Mucosa of rectum (tissue), 2 donors: ENCODE data around the gene B3GALNT1.
"Not testable (repeated sequence)": the region's sequence is repeated elsewhere in the genome, so short reads cannot be mapped to it uniquely, and the experiment has no call there.

Experiments
- H3K27ac ChIP-seq, 2 donors: one replicate each; pipeline ENCODE4 v1.7.0; 2013; ENCODE audit warnings: inconsistent platforms in 2 of 2, low read depth in 2 of 2, low read length in 2 of 2
- H3K27me3 ChIP-seq, 2 donors: one replicate each; pipeline ENCODE4 v1.7.0; 2013; ENCODE audit warnings: low read length in 2 of 2; ENCODE audit not compliant: control insufficient read depth in 2 of 2, insufficient read depth in 2 of 2
- H3K36me3 ChIP-seq, 2 donors: one replicate each; pipeline ENCODE4 v1.7.0; 2013; ENCODE audit warnings: low read length in 2 of 2; ENCODE audit not compliant: control insufficient read depth in 2 of 2, insufficient read depth in 2 of 2
- H3K4me1 ChIP-seq, 2 donors: one replicate each; pipeline ENCODE4 v1.7.0; 2013; ENCODE audit warnings: low read length in 2 of 2, mild to moderate bottlenecking in 1 of 2; ENCODE audit not compliant: control insufficient read depth in 2 of 2, insufficient read depth in 2 of 2
- H3K4me3 ChIP-seq, 2 donors: one replicate each; pipeline ENCODE4 v1.7.0; 2013; ENCODE audit warnings: low read length in 2 of 2
- H3K9ac ChIP-seq, 2 donors: one replicate each; pipeline ENCODE4 v1.7.0; 2013; ENCODE audit warnings: low read length in 2 of 2, low read depth in 1 of 2, mild to moderate bottlenecking in 1 of 2
- H3K9me3 ChIP-seq, 2 donors: one replicate each; pipeline ENCODE4 v1.7.0; 2013; ENCODE audit warnings: low read length in 2 of 2; ENCODE audit not compliant: control insufficient read depth in 2 of 2
- donor health status: healthy.
- donor health status: Normal muscosa, but diverticular disease.

B3GALNT1 gene

DNA sequence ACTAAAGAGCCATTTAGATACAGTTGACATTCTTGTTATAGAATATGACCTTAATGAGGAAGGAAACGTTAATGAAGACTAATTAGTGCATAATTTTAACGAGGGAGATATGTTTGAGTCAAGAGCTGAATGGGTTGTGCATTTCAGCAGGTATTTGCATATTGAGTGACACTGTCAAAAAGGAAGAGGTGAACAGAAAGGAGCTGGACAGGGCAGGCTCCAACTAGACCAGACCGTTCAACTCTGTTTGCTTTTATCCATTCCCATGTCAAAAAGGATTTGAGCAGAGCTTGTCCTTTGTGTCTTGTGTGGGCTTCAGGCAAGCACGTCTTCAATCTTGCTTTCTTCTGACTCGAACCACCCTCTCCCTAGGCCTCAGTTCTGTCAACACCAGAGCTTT is 40.7 kb downstream of the B3GALNT1 start:
- H3K4me3 ChIP-seq = no peak overlapping the region
- H3K27ac ChIP-seq = no peak overlapping the region
- no peaks in the 10 kb centered on the region for H3K27me3 ChIP-seq
- no peaks in the 10 kb centered on the region for H3K4me1 ChIP-seq
- H3K36me3 ChIP-seq = peaks cover 0 to 3% of the 10 kb centered on the region in 2 donors
- no peaks in the 10 kb centered on the region for H3K9me3 ChIP-seq
- no peak overlapping the region for H3K9ac ChIP-seq

DNA sequence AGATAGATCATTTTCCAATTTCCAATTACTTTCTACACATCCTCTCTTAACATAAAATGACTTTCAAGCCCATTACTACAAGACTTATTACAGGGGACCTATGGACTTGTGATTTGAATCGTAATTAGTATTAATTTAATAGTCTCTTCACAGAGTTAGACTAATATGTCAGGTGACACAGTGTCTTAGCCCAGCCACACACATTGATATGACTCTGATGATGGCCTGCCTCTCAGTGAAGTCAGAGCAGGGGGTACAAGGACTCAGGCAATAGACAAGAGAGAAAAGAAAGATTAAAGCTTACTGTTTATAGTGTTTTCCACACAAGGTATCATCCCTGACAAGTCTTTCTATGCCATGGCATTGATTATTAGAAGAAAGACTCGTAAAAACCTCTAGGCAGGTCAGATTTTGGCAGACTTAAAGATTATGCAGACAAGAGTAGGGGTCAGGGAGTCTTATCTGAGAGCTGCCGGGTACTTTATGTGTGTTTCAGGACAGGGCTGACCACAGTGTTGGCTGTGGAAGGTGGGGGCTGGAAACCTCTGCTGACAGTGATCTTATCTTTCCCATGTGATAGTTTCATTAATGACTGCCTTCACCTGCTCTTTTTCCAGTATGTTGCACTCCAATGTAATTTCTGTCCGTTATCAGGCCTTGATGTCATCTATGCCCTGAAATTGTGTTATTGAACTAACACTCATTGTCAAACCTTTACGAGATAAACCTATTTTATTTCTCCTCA is 50.1 kb downstream of the B3GALNT1 start:
- Histone ChIP-seq H3K27me3 (no peaks in the 10 kb centered on the region), H3K9me3 (no peaks in the 10 kb centered on the region), H3K4me1 (no peaks in the 10 kb centered on the region), H3K9ac (no peak overlapping the region), H3K36me3 (no peaks in the 10 kb centered on the region), H3K4me3 (no peak overlapping the region), H3K27ac (no peak overlapping the region)

DNA sequence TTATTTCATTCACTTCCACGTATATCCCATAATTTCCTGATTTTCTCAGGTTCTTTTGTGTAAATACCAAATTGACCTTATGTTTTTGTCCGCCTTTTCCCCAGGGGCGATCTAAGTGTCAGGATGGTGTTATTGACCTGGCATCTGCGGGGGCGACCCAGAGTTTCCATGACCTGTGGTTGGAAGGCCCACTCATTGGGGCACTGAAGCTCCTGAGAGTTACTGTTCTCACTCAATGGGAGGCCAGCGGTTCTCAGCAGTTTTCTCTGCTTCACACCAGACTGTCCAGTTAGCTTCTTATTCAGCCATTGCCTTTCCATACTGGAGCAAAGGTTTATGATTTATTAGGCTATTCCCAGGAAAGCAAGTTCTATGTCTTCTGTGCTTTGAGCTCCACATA is 53.3 kb downstream of the B3GALNT1 start:
- no peaks in the 10 kb centered on the region for H3K4me1 ChIP-seq
- no peak overlapping the region for H3K4me3 ChIP-seq
- no peaks in the 10 kb centered on the region for H3K36me3 ChIP-seq
- H3K9ac ChIP-seq = no peak overlapping the region
- no peaks in the 10 kb centered on the region for H3K9me3 ChIP-seq
- no peaks in the 10 kb centered on the region for H3K27me3 ChIP-seq
- H3K27ac ChIP-seq = no peak overlapping the region

DNA sequence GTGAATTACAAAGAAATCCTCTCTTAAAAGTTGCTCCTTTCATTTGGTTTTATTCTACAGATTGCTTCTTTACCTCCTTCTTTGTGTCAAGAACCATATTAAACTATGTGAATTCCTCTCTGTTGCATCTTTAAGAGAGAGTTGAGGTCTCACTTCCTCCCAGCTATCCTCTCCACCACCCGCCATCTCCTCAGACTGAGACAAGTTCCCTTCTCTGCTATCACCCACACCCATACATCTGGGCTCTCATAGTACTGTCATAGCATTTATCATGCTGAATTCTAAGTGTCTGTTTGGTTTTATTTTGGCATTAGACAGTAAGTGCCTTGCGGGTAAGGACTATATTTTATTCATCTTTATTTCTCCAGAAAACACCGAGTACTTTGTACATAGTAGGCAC is 54.2 kb downstream of the B3GALNT1 start:
- Histone ChIP-seq H3K36me3 (no peaks in the 10 kb centered on the region), H3K4me3 (no peak overlapping the region), H3K27me3 (no peaks in the 10 kb centered on the region), H3K27ac (no peak overlapping the region), H3K4me1 (no peaks in the 10 kb centered on the region), H3K9ac (no peak overlapping the region), H3K9me3 (no peaks in the 10 kb centered on the region)

DNA sequence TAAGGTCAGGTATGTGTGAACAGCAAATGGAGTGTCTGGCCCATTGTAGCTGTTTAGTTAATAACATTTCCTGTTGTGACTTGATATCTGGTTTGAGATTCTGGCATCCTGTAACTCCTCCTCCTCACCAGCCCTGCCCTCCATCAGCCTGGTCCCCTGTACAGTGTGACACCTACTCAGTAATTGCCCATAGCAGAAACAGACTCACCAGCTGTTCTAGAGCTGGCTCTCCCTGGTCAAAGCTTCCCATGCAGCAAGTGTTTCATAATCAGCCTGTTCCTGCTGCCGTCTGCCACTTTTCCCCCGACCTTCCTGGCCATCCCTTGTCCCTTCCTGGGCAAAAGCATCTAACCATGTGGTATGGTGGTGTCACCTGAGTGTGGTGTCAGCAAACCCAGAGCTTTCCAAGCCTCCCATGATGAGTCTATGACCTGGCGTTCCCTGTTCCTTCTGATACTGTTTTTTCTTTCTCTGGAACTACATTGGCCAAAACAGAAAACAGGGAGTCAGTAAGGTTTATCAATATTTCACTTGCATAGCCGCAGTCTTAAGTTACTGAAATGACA is 55.4 kb downstream of the B3GALNT1 start:
- no peak overlapping the region for H3K27ac ChIP-seq
- no peak overlapping the region for H3K9ac ChIP-seq
- H3K4me3 ChIP-seq = no peak overlapping the region
- no peaks in the 10 kb centered on the region for H3K9me3 ChIP-seq
- H3K36me3 ChIP-seq = no peaks in the 10 kb centered on the region
- H3K4me1 ChIP-seq = no peaks in the 10 kb centered on the region
- H3K27me3 ChIP-seq = no peaks in the 10 kb centered on the region

DNA sequence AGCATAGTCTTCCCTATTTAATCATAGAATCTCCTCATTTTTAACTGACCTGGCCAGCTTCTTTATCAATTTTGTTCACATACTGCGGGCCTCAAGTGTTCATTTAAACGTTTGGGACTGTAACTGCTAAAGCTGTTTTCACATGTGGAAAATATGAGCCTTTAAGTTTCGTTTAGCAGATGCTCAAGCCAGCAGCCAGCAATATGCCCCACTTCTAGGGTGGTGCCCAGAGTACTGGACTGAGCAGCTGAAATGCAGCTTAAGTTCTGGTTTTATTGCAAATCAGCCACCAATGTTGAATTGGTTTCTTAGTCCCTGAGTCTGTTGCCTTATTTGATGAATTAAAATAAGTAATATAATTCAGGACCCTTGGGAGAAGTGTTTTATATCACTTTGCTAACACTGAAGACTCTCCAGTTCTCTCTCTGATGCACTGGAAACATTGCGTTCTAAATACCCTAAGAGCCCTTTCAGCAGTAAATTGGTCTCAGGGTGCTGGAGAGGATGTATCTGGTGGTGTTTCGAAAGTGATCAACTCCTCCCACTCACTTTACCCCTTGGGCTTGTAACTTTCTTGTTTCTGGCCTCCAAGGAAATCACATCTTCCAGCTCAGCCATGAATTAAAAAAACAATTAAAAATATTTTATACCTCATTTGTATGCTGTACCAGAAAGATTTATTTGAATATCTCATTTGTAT is 61.7 kb downstream of the B3GALNT1 start:
- Histone ChIP-seq H3K9ac (no peak overlapping the region), H3K27ac (no peak overlapping the region), H3K9me3 (no peaks in the 10 kb centered on the region), H3K27me3 (no peaks in the 10 kb centered on the region), H3K4me1 (no peaks in the 10 kb centered on the region), H3K4me3 (no peak overlapping the region), H3K36me3 (no peaks in the 10 kb centered on the region)

DNA sequence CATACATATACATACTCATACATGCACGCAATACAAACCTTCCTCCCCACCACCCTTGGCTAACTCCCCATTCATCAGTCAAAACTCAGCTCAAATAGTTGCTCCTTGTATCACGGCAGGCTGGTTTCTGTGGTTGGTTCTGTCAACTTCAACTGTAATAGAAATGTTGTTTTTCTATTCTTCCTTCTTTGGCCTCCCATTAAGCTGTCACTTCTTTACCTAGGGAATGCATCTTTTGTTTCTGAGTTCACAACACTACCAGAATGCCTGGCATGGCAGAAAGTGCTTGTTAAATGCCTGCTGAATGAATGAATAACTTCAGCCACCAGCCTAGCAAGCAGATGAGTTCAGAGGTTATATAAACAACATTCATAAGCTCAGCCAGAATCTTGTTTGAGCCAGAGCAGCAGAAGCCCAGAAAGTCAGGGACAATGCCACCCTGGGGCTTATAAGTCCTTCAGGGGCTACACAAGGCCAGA is 63.1 kb downstream of the B3GALNT1 start:
- Histone ChIP-seq H3K4me1 (no peaks in the 10 kb centered on the region), H3K9me3 (no peaks in the 10 kb centered on the region), H3K36me3 (no peaks in the 10 kb centered on the region), H3K9ac (no peak overlapping the region), H3K27me3 (no peaks in the 10 kb centered on the region), H3K27ac (no peak overlapping the region), H3K4me3 (no peak overlapping the region)

DNA sequence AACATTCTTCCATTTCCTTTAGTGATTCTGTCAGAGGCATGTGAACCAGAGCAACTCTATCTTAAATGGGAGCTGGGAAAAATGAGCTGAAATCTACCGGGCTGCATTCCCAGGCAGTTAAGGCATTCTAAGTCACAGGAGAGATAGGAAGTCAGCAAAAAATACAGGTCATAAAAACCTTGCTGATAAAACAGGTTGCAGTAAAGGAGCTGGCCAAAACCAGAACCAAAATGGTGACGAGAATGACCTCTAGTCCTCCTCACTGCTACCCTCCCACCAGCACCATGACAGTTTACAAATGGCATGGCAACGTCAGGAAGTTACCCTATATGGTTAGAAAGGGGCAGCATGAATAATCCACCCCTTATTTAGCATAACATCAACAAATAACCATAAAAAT is 66.4 kb downstream of the B3GALNT1 start:
- Histone ChIP-seq H3K4me3 (no peak overlapping the region), H3K4me1 (no peaks in the 10 kb centered on the region)

DNA sequence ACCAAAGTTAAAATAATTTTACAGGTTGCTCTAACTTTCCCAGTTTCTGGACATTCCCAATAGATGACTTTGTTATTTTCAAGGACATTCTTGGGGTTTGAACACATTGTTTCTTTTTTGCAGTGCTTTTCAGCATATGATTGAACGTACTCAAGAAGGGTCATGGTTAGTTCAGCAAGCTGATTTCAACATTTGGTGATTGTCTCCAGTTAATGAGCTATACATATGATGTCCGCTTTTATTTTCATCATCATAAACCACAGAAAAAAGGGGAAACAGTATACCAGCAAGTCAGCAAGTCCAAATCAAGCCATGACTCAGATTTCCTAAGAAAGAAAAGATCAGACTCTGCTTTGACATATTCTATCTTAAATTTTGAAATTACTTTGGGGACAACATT is 69.4 kb downstream of the B3GALNT1 start:
- H3K4me1 ChIP-seq = no peaks in the 10 kb centered on the region
- no peaks in the 10 kb centered on the region for H3K9me3 ChIP-seq
- no peak overlapping the region for H3K4me3 ChIP-seq
- no peak overlapping the region for H3K27ac ChIP-seq
- no peak overlapping the region for H3K9ac ChIP-seq
- H3K36me3 ChIP-seq = no peaks in the 10 kb centered on the region
- no peaks in the 10 kb centered on the region for H3K27me3 ChIP-seq

More for the DNA sequence above, 66.4 kb downstream of the B3GALNT1 start:
- Histone ChIP-seq H3K9me3 (no peaks in the 10 kb centered on the region), H3K27me3 (no peaks in the 10 kb centered on the region), H3K9ac (no peak overlapping the region), H3K36me3 (no peaks in the 10 kb centered on the region), H3K27ac (no peak overlapping the region)

DNA sequence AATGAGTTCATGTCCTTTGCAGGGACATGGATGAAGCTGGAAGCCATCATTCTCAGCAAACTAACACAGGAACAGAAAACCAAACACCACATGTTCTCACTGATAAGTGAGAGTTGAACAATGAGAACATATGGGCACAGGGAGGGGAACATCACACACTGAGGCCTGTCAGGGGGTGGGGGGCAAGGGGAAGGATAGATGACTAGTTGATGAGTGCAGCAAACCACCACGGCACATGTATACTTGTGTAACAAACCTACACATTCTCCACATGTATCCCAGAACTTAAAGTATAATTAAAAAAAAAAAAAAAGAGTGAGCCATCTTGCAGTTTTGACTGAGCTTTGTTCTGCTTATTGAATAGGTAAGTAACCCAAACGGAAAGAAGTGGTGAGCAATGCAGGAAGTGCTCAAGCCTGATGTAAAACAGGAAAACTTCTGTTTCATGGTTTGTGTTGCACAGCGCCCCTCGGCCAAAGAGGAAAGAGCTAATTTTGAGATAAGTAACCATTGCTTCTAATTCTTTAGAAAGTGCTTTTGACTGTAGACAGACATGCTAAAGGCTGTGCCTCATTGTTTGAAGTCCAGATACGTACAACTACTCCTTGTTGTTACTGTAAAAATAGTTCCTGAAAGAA is 70.1 kb downstream of the B3GALNT1 start:
- H3K4me3 ChIP-seq, H3K9ac ChIP-seq, H3K4me1 ChIP-seq, H3K27ac ChIP-seq, H3K36me3 ChIP-seq, H3K27me3 ChIP-seq, H3K9me3 ChIP-seq: not testable (repeated sequence)
